DMS79 treated with DMSO at 0.1 percent for 48 hours (cell line): Measurements from ENCODE around the gene PPP2R2C.
A peak's percentile ranks its signal among the peaks of the same experiment; 100 is the strongest.

ENCODE experiments used
- DNase-seq: peaks from one replicate; lab custom pipeline; 2025; lab: John Stamatoyannopoulos, UW

PPP2R2C gene

GRCh38 chr4:6378493-6379445 lies 93.6 kb downstream of the PPP2R2C start:
- DNase-seq: no peak

- no peak for DNase-seq
Measured at GRCh38 chr4:6377626-6378492, 94.6 kb downstream of the PPP2R2C start.

GRCh38 chr4:6375620-6376295 lies 96.7 kb downstream of the PPP2R2C start:
- no peak for DNase-seq

- DNase-seq: no peak
Measured at GRCh38 chr4:6374575-6374974, 97.8 kb downstream of the PPP2R2C start.

GRCh38 chr4:6373541-6374410 lies 98.6 kb downstream of the PPP2R2C start:
- no peak for DNase-seq

GRCh38 chr4:6372649-6373525 lies 99.5 kb downstream of the PPP2R2C start:
- no peak for DNase-seq

- DNase-seq: no peak
Measured at GRCh38 chr4:6371812-6372211, 100.6 kb downstream of the PPP2R2C start.

GRCh38 chr4:6371271-6371670 lies 101.1 kb downstream of the PPP2R2C start:
- no peak for DNase-seq

GRCh38 chr4:6369924-6370645 lies 102.3 kb downstream of the PPP2R2C start:
- DNase-seq: no peak

GRCh38 chr4:6369511-6369910 lies 102.9 kb downstream of the PPP2R2C start:
- no peak for DNase-seq

GRCh38 chr4:6369035-6369434 lies 103.4 kb downstream of the PPP2R2C start:
- no peak for DNase-seq

GRCh38 chr4:6368601-6369000 lies 103.8 kb downstream of the PPP2R2C start:
- no peak for DNase-seq

- no peak for DNase-seq
Measured at GRCh38 chr4:6368096-6368495, 104.3 kb downstream of the PPP2R2C start.

GRCh38 chr4:6367371-6367851 lies 105.0 kb downstream of the PPP2R2C start:
- peak; percentile 4 for DNase-seq

GRCh38 chr4:6366581-6366980 lies 105.8 kb downstream of the PPP2R2C start:
- no peak for DNase-seq

- DNase-seq: no peak
Measured at GRCh38 chr4:6365545-6366086, 106.8 kb downstream of the PPP2R2C start.

GRCh38 chr4:6364581-6364980 lies 107.8 kb downstream of the PPP2R2C start:
- DNase-seq: no peak

- DNase-seq: no peak
Measured at GRCh38 chr4:6364146-6364545, 108.3 kb downstream of the PPP2R2C start.

GRCh38 chr4:6362896-6363295 lies 109.5 kb downstream of the PPP2R2C start:
- no peak for DNase-seq
